ENCODE measurements around the gene RUNX2.

Gene RUNX2

DNA sequence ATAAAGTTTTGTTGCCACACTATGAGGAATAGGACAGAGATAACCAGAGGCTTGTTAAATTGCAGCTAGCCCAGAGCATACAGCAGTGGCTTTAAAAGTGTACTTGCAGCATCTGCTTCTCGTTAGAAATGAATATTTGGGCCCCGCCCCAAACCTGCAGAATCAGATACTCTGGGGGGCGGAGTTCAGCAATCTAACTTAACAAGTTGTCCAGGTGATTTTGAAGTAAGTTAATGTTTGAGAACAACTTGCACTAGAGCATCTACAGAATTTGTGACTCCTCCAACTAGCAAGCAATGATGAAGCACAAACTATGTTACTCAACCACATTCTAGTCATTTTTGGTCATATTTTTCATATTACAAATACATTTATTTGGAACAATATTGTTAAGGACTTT is 60.2 kb downstream of the RUNX2 start:
- DNase-seq = no peak
- in situ Hi-C loops (cut with MboI; ENCODE audit: low pct_unique_long_range_greater_than_20kb, low sequenced_read_pairs) = no loop called here

DNA sequence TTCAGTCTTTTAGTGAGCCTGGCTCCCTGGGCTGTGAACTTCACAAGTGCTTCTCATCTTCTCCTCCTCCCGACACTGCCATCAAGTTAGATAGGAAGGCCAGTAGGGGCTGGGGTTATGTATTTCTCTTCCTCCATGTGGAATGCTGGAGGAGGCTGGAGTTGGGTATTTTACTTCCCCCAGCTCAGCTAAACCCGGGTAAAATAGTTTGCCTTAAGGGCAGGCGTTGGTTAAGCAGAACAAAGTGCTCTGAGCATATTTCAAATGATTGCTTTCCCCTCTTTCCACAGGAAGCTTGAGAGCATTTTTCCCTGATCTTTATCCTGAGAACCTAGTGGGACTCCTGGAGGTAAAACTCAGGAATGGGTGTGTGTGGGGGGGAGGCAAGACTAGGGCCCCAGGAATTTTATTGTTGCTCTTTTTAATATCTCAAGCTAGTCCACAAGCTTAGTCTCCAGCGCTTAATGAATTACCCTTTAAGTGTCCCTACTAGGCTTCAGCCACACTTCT is 66.5 kb downstream of the RUNX2 start:
- no peak for DNase-seq
- in situ Hi-C loops (cut with MboI; ENCODE audit: low pct_unique_long_range_greater_than_20kb, low sequenced_read_pairs) = no loop called here

DNA sequence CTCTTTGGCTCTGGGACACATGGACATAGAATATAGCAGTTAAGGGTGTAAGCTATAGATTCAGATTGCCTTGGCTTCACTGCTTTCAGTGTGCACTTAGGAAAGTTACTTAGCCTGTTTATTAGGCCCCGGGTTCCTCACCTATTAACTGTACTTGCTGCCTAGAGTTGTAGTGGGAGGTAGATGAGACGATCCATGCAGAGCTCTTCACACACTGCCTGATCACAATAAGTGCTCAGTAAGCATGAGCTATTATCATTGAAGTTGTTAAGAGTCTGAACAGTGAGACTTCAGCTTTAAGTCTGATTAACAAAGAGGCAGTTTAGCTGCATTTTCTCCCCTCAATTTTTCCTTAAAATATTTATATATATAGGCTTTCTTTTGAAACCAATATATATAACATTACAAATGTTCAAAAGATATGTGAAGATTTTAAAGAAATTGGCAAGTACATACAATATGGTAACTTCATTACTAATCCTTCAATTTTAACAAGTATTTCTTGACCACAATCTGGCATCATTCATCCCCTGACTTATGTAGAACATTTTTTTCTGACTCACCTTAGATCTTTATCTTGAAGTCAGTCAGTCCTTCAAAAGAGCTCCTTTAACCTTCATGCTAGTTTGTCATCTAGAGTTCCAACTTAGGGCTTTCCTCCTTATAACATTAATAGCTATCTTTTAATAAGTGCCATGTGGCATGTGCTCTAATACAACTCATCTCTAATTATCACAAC is 70.1 kb downstream of the RUNX2 start:
- in situ Hi-C loops (cut with MboI; ENCODE audit: low pct_unique_long_range_greater_than_20kb, low sequenced_read_pairs) = no loop called here
- DNase-seq = no peak

DNA sequence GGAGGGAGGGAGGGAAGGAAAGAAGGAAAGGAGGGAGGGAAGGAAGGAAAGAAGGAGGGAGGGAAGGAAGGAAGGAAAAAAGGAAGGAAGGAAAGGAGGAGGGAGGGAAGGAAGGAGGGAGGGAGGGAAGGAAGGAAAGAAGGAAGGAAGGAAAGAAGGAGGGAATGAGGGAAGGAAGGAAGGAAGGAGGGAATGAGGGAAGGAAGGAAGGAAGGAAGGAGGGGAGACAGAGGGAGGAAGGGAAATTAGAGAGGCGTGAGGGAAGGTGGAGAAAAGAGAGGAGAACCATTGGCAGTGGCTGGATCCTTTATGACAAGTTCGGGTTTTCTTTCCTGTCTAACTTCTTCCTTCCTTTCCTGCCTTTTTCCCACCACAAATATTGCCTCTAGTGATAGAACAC is 71.9 kb downstream of the RUNX2 start:
- DNase-seq = no peak
- in situ Hi-C loops (cut with MboI; ENCODE audit: low pct_unique_long_range_greater_than_20kb, low sequenced_read_pairs) = loop anchor here (25.0 kb wide), 1 partner anchor 738 kb away; no protein-coding TSS in a partner anchor

DNA sequence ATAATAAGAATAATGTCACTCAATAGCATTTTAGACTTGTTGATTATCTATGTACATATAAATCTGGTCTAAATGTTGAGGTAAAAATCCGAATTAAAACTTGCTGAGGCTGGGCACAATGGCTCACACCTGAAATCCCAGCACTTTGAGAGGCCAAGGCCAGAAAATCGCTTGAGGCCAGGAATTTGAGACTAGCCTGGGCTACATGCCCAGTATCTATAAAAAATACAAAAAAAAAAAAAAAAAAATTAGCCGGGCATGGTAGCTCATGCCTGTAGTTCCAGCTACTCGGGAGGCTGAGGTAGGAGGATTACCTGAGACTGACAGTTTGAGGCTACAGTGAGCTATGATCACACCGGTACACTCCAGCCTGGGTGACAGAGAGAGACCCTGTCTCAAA is 83.8 kb downstream of the RUNX2 start:
- in situ Hi-C loops (cut with MboI; ENCODE audit: low pct_unique_long_range_greater_than_20kb, low sequenced_read_pairs) = loop anchor here (25.0 kb wide), 1 partner anchor 750 kb away; no protein-coding TSS in a partner anchor
- no peak for DNase-seq

DNA sequence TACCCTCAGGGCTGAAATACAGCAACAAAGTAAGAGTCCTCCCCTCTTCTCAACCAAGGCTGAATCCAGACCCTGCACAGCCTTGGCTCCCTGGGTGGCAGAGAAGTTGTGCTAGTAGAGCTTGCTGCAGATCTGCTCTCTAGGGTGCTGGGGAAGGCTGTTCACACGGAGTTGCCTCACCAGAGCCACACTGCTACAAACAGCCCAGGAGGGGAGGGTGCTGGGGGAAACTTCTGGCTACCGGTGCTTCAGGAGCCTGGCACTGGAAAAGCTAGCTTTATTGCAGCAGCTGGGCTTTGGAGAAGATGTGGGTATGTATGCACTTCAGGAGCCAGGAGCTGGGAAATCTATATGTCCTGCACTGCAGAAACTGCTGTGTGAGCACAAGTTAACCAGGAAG is 87.2 kb downstream of the RUNX2 start:
- in situ Hi-C loops (cut with MboI; ENCODE audit: low pct_unique_long_range_greater_than_20kb, low sequenced_read_pairs) = loop anchor here (25.0 kb wide), 1 partner anchor 753 kb away; no protein-coding TSS in a partner anchor
- DNase-seq = no peak

DNA sequence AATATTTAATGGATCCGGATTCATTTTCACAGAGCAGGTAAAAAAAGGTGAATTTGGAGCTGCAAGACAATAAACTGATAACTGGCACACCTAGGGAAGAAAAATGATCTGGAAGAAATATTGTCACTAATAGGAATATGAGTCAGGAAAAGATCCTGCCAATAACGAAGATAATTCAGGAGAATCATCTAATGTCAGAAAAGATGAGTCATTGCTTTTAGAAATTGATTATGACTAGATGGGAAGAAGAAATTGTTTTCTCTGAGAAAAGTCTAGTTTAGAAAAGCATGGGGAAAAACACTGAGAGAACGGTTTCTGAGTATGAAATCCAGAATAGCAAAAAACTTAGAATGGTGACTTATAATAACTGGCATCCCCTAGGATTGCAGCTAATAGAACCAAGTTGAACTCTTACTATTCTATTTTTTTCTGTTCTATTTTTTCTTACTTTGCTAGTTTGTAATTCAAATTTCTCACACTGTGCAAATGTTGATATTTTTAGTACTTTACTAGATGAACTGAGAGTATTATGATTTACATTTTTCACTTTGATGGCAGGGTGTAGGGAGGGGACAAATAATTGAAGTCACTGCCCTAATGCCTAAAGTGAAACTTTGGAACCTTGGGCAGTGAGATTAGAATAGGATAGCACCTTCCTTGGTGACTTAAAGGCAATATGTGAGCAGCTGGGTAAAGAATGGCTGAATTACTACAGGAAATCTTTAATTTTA is 87.8 kb downstream of the RUNX2 start:
- no peak for DNase-seq

DNA sequence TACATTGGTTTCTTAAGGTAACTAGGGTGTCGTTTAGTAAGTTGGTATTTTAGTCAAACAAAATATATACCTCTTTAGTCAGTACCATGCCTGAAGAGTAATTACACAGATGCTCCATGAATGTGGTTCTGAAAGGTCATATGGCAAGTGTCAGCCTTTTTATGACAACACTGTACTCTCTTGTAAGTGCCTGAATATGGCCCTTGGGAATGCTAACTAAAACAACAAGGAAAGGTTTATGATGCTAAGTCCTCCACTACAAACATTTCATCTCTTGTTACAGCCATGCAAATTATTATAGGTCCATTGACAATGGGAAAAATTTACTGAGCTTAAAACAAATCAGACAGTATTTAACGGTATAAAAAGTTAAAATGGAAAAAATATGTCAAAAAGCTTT is 88.6 kb downstream of the RUNX2 start:
- DNase-seq = no peak
- in situ Hi-C loops (cut with MboI; ENCODE audit: low pct_unique_long_range_greater_than_20kb, low sequenced_read_pairs) = loop anchor here (25.0 kb wide), 1 partner anchor 754 kb away; no protein-coding TSS in a partner anchor

More for the DNA sequence above, 87.8 kb downstream of the RUNX2 start:
- in situ Hi-C loops (cut with MboI; ENCODE audit: low pct_unique_long_range_greater_than_20kb, low sequenced_read_pairs) = loop anchor here (25.0 kb wide), 1 partner anchor 754 kb away; no protein-coding TSS in a partner anchor

DNA sequence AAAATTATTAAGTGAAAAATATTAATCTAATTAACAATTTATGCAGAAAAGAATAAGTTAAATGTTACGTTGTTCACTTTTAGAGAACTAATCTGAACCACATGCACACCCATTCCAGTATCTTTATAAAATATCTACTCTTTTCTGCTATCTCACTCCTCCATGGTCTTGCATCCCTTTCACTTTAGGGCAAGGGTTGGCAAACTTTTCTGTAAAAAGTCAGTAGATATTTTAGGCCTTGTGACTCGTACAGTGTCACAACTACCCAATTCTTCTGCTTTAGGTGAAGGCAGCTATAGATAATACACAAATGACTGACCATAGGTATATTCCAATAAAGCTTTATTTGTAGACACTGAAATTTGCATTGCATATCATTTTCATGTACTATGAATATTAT is 89.3 kb downstream of the RUNX2 start:
- in situ Hi-C loops (cut with MboI; ENCODE audit: low pct_unique_long_range_greater_than_20kb, low sequenced_read_pairs) = loop anchor here (25.0 kb wide), 1 partner anchor 755 kb away; no protein-coding TSS in a partner anchor

DNA sequence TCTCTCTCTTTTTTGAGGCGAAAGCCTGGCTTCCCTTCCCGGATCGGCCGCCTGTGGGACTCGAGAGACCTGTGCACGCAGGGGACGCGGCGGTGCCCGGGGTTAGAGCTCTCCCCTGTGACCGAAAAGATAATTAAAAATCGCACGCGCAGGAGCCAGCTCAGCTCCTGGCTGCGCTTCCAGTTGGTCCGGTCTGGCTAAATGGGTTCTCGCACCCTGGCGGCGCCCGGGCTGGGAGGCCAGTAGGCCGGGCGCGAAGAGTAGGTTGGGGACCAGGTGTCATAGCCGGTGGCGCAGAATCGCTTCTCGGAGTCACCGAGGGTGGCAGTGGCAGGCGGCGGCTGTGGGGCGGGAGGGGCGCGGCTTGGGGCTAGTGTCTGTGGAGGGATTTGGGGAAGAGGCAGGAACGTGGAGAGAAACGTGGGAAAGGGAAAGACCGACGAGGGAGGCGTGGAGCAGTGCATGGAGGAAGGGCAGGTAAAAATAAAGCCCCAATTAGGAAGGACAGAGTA is 91.5 kb downstream of the RUNX2 start:
- in situ Hi-C loops (cut with MboI; ENCODE audit: low pct_unique_long_range_greater_than_20kb, low sequenced_read_pairs) = loop anchor here (25.0 kb wide), 1 partner anchor 757 kb away; no protein-coding TSS in a partner anchor
- peak; percentile 78 for DNase-seq

More for the DNA sequence above, 89.3 kb downstream of the RUNX2 start:
- no peak for DNase-seq

DNA sequence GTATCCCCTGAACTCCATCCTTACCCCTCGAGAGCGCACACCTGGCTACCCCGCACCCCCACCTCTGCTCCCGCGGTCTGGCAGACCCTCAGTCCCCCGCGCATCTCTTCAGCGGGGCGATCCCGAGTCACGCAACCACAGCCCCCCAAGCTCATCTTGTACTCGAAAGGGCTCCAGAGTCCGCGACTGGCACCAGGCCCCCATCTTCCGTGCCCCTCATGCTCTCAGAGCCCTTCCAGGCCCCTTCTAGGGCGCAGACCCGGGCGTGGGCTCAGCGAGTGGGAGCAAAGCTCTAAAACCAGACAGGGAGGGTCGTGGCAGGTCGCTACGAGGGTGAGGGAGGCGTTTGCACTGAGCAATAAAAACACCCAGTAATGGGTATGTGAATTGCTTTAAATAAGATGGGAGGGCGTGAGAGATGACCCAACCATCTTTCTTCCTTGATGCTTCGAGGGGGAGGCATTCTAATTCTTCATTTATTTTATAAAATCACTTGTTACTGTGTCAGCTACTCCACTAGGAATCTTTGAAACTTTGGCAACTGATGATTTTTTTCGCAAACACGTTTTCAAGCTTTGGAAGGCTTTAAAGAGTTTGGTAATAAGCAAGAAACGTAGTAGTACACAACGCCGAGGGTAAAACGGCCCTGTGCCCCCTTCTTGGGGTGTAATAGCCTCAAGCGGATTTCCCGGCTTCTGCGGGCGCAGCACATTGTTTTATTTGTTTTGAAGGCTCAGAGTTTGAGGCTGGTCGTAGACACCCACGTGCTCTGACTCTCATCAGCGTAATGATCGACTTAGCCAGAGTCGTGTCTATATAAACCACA is 92.2 kb downstream of the RUNX2 start:
- in situ Hi-C loops (cut with MboI; ENCODE audit: low pct_unique_long_range_greater_than_20kb, low sequenced_read_pairs) = loop anchor here (25.0 kb wide), 1 partner anchor 758 kb away; no protein-coding TSS in a partner anchor
- peak; percentile 24 for DNase-seq

DNA sequence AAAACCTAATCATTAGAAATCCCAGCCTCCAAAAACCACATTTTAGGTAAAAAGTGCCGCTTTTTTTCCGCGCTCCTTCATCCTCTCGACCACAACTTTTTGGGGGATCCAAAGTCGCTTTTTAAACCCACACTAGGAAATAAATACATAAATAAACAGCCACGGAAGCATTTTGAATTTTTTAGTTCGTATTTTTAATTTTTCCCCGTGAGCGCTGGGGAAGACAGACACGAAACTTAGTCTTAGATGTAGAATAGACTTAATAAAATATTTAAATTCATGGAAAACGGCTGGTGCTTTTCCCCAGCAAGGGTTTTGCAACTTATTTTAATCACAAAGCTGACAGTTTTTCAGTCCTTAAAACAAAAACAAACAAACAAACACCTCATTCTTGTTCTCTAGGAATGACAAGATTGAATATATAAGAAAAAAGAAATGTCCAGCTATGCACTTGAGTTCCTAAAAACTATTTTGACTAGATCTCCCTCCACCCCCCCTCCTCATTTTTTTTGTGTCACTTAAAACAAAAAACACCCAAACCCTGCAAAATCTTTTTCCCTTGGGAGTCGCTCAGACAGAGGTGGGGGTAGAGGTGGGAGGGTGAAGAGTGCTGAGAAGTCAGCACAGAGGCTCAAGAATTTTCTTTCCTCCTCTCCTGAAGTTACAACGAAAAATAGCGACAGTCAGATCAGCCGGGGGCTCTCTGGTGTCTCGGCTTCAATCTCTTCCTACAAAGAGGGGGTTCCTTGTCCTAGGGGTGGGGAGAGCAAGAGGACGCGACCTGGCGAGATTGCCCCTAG is 93.0 kb downstream of the RUNX2 start:
- in situ Hi-C loops (cut with MboI; ENCODE audit: low pct_unique_long_range_greater_than_20kb, low sequenced_read_pairs) = loop anchor here (25.0 kb wide), 1 partner anchor 759 kb away; no protein-coding TSS in a partner anchor
- no peak for DNase-seq

DNA sequence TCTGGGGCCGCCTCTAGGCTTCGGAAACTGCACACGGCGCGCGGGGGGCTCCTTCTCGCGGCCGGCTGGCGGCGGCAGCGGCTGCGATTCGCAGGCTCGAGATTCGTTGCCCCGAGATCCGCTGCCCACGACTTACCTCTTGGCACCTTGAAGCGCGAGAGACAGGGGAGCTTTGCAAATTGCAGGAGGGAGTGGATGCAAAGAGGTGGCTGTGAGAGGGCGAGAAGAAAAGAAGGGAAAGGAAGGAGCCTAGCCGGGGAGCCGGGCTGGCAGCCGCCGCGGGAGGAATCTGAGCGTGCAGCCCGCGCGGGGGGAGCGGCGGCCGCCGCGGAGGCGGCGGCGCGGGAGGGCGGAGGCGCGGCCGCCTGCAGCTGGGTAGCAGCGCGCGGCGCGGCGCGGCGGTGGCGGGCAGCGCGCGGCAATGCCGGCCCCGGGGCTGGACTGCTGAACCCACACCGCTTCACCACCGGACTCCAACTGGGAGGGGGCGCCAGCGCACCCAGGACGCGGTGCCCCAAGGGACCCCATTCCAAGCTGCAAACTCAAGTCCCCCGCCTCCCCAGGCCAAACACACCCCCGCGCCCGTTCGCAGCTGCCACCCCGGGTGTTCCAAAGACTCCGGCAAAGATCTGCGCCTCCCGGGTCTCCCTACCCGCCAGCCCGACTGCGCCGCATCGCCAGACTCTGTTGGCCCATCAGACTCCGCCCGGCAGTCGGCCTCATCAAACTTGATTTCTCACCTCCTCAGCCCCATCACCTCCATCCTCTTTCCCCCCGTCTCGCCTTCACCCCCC is 93.8 kb downstream of the RUNX2 start:
- in situ Hi-C loops (cut with MboI; ENCODE audit: low pct_unique_long_range_greater_than_20kb, low sequenced_read_pairs) = loop anchor here (25.0 kb wide), 1 partner anchor 760 kb away; no protein-coding TSS in a partner anchor
- peak; percentile 63 for DNase-seq

DNA sequence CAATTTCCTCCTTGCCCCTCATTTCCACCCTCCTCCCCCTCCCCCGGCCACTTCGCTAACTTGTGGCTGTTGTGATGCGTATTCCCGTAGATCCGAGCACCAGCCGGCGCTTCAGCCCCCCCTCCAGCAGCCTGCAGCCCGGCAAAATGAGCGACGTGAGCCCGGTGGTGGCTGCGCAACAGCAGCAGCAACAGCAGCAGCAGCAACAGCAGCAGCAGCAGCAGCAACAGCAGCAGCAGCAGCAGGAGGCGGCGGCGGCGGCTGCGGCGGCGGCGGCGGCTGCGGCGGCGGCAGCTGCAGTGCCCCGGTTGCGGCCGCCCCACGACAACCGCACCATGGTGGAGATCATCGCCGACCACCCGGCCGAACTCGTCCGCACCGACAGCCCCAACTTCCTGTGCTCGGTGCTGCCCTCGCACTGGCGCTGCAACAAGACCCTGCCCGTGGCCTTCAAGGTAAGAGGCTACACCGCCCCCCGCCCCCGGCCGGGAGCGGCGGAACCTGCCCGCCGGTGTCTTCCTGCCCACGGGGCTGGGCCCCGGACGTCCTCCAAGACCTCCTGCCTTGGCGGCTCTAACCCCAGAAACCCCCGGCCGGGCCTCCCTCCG is 94.5 kb downstream of the RUNX2 start:
- in situ Hi-C loops (cut with MboI; ENCODE audit: low pct_unique_long_range_greater_than_20kb, low sequenced_read_pairs) = loop anchor here (25.0 kb wide), 1 partner anchor 760 kb away; no protein-coding TSS in a partner anchor
- peak; percentile 45 for DNase-seq

DNA sequence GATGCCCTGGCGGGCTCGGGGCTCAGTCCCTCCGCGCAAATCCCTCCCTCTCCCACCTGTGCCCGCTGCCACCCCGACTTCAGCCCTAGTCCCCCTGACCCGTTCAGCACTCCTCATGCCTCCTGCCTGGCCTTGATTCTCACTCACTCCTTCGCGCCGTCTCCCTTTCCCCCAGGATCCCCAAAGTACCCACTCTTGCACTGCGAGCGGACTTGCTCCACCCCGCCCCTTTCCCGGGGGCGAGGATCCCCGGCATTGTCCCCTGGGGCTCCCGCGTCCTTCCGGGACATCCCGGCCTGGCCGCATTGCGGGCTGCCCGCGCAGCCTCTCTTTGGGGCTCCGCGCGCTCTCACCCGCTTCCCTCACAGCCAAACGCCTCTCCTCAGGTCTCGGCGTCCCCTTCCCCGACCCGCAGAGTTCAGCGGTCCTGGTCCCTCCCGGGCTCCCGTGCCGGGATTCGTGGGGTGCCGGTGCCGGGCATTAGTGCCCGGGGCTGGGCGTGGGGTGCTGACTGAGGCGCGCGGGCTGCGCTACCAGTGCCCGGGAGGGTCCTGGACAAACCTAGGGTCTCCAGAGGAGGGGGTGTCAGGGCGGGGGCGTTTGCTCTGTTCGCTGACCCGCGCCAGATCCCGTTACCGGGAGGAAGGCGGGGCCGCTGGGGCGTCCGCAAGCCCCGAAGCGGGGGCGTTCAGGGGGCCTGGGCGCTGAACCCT is 95.1 kb downstream of the RUNX2 start:
- in situ Hi-C loops (cut with MboI; ENCODE audit: low pct_unique_long_range_greater_than_20kb, low sequenced_read_pairs) = loop anchor here (25.0 kb wide), 1 partner anchor 761 kb away; no protein-coding TSS in a partner anchor
- DNase-seq = no peak

DNA sequence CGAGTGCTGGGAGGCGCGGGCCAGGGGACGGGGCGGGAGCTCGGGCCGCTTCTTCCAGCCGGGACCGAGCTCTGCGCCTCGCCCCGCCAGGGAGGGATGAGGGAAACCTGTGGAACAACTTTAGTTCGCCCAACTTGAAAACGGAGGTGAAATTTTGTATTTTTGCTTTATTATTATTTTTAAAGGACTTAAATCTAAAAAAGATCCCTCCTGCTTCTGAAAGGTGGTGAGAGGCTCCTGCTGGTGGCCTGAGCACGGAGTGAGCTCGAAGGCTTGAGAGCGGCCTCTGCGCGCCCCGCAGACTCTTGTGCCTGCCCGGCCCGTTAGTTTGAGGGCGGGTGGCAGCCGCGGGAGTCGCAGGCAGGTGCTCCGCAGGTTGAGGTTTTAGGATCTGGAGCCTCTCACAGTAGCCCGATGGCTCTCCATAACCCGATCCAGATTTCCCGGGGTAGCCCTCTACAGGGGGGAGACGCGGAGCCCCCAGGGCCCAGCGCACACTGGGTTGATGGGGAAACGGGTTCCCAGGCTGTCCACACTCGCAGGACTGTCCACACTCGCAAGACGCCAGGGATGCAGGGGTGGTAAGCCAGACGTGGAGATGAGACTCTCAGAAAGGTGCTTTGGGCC is 95.8 kb downstream of the RUNX2 start:
- in situ Hi-C loops (cut with MboI; ENCODE audit: low pct_unique_long_range_greater_than_20kb, low sequenced_read_pairs) = loop anchor here (25.0 kb wide), 1 partner anchor 762 kb away; no protein-coding TSS in a partner anchor
- no peak for DNase-seq
